A673 (cell line): ENCODE data around the gene SNAPC5.

ENCODE experiments used
- EZH2 ChIP-seq: fragments of 200-600 bp; sonication (generic); IDR thresholded peaks from 2 replicates; pipeline ENCODE4 v1.6.1; 2017; ENCODE audit warnings: borderline replicate concordance, low read depth, mild to moderate bottlenecking, mixed read lengths, antibody characterized with exemption, low read length; ENCODE audit not compliant: poor library complexity, severe bottlenecking
- TF ChIP-seq, protein P1 (sequence below): fragments of 300-800, 200-600 bp; sonication (generic); conservative IDR thresholded peaks from 2 replicates; pipeline ENCODE4 v1.5.1; 2017; ENCODE audit warnings: low read depth, mild to moderate bottlenecking, antibody characterized with exemption, low read length, moderate library complexity, mixed read lengths

DNA sequence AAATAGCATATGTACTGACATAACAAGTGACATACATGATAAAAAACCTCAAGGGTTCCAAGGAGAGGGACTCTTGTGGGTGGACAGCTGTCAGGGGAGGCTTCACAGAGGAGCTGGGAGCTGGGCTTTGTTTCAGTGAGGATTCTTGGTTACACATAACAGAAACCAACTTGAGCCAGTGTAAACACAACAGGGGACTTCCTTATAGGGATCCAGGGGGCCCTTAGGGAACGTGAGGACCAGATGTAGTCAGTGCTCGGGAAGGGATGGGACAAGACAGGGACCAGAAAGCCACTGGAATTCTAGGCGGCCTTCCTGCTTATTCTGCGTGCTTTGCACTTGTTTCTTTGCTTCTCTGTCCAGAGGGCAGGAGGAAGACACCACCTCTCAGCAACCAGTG, 34.9 kb downstream of the SNAPC5 start:
- TF ChIP-seq, protein P1, sequence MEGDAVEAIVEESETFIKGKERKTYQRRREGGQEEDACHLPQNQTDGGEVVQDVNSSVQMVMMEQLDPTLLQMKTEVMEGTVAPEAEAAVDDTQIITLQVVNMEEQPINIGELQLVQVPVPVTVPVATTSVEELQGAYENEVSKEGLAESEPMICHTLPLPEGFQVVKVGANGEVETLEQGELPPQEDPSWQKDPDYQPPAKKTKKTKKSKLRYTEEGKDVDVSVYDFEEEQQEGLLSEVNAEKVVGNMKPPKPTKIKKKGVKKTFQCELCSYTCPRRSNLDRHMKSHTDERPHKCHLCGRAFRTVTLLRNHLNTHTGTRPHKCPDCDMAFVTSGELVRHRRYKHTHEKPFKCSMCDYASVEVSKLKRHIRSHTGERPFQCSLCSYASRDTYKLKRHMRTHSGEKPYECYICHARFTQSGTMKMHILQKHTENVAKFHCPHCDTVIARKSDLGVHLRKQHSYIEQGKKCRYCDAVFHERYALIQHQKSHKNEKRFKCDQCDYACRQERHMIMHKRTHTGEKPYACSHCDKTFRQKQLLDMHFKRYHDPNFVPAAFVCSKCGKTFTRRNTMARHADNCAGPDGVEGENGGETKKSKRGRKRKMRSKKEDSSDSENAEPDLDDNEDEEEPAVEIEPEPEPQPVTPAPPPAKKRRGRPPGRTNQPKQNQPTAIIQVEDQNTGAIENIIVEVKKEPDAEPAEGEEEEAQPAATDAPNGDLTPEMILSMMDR = no peak
- TF ChIP-seq EZH2 = no peak
